Epidermal melanocyte (primary cell): ENCODE results near the gene WTAP.

Source experiments
- DNase-seq: peaks from one replicate; pipeline ENCODE4 v3.0.0; 2011; ENCODE audit warnings: low spot score; ENCODE audit not compliant: insufficient read length

The WTAP gene

GRCh38 chr6:159805440-159806020, 78.2 kb downstream of the WTAP start:
- DNase-seq, result no peak
